Mucosa of stomach (tissue), 1 donor: ENCODE measurements around the gene PECR.

Experiments
- H3K27me3 ChIP-seq: one replicate; pipeline ENCODE4 v1.7.0; 2013; ENCODE audit warnings: mild to moderate bottlenecking, low read length; ENCODE audit not compliant: control insufficient read depth, insufficient read depth
- H3K36me3 ChIP-seq: one replicate; pipeline ENCODE4 v1.7.0; 2013; ENCODE audit warnings: low read length; ENCODE audit not compliant: control insufficient read depth, insufficient read depth
- H3K4me1 ChIP-seq: one replicate; pipeline ENCODE4 v1.7.0; 2013; ENCODE audit warnings: mild to moderate bottlenecking, low read length; ENCODE audit not compliant: control insufficient read depth, insufficient read depth
- H3K4me3 ChIP-seq: one replicate; pipeline ENCODE4 v1.7.0; 2013; ENCODE audit warnings: low read length
- H3K9ac ChIP-seq: one replicate; pipeline ENCODE4 v1.7.0; 2013; ENCODE audit warnings: mild to moderate bottlenecking, low read length, moderate library complexity
- H3K9me3 ChIP-seq: one replicate; pipeline ENCODE4 v1.7.0; 2013; ENCODE audit warnings: mild to moderate bottlenecking, low read length, moderate library complexity; ENCODE audit not compliant: control insufficient read depth
- donor health status: Pancreatic carcinoma.

The PECR gene

GRCh38 chr2:216034065-216034464, 47.5 kb downstream of the PECR start:
- no peak overlapping the region for H3K9ac ChIP-seq
- no peaks in the 10 kb centered on the region for H3K4me1 ChIP-seq
- H3K9me3 ChIP-seq, result no peaks in the 10 kb centered on the region
- H3K4me3 ChIP-seq, result no peak overlapping the region
- H3K27me3 ChIP-seq, result no peaks in the 10 kb centered on the region
- no peaks in the 10 kb centered on the region for H3K36me3 ChIP-seq

GRCh38 chr2:216033403-216033802, 48.2 kb downstream of the PECR start:
- Histone ChIP-seq H3K9me3 (no peaks in the 10 kb centered on the region), H3K27me3 (no peaks in the 10 kb centered on the region), H3K4me3 (no peak overlapping the region), H3K4me1 (no peaks in the 10 kb centered on the region), H3K36me3 (no peaks in the 10 kb centered on the region), H3K9ac (no peak overlapping the region)

DNA sequence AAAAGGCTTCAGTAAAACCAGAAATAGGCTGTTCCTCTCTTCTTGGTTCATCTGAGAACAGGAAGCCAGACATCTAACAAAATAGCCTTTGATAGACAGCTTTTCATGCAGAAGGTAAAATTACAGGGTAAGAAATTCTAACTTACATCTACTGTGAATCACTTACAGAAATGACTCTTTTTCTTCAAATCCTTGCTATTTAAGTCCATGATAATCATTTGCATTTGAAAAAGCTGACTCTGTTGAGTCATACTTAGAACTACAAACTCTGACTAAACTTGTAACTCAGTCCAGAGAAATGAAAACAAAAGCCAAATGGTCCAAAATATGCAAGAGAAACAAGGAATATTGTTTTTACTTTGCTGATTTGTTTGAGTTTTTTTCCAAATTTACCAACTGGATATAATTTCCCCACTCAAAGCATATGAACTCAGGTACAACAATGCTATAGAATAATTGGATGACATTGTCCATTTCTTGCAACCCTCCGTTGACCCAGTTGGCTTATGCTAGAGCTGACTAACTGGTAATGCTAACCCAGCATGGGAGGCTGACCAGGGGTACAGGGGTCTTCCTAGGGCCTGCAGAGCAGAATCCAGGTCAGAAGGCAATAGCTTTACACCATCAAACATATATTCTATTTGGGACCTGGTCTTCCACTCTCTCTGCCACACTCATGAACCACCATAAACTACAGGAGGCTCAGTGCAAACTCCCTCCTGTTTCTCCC, 49.5 kb downstream of the PECR start:
- no peaks in the 10 kb centered on the region for H3K36me3 ChIP-seq
- no peak overlapping the region for H3K9ac ChIP-seq

DNA sequence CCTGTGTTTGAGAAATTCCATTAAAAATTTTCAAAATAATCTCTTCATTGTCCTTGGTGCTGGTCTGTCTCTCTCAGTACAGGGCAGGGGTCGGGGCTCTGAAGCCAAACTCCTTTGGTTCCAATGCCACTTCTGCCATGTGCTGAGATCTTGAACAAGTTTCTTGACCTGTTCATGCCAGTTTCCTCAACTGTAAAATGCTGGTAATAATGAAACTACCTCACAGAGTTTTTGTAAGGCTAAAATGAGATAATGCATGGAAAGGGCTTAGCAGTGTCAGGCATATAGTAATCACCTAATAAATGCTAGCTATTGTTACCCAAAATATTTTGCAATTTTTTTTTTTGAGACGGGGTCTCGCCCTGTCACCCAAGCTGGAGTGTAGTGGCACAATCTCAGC, 51.4 kb downstream of the PECR start:
- Histone ChIP-seq H3K9ac (no peak overlapping the region), H3K36me3 (no peaks in the 10 kb centered on the region), H3K9me3 (no peaks in the 10 kb centered on the region), H3K27me3 (no peaks in the 10 kb centered on the region), H3K4me1 (no peaks in the 10 kb centered on the region), H3K4me3 (no peak overlapping the region)

More for the DNA sequence above, 49.5 kb downstream of the PECR start:
- no peaks in the 10 kb centered on the region for H3K27me3 ChIP-seq
- H3K9me3 ChIP-seq, result no peaks in the 10 kb centered on the region
- no peaks in the 10 kb centered on the region for H3K4me1 ChIP-seq
- H3K4me3 ChIP-seq, result no peak overlapping the region

DNA sequence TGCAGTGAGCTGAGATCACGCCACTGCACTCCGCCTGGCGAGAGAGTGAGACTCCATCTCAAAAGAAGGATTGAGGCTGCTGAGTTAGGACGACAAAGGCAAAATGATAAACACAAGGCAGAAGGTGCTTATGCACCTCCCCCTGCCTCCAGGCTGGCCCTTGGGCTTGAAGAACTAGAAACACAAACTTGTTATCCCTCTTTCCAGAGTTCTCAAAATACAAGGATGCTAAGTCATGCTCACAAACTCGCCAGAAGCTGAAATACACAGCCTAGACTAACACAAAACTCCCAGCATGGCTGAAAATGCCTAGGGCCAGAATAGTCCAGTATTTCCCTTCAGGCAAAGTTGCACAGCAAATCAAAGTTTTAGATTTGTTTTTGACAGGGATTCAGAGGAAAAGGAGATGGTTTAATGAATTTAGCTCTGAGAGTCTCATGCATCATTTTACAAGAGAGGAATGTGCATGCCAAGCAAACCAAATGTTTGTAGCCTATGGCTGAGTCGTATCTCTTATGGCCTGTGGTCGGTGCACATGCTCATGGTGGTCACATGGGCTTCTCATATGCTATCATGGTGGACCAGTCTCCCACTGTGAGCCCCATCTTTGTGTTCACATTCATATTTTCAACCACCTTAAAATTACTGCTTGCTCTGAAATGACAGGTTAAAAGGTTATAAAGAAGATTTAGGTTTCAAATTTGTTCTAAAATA, 52.0 kb downstream of the PECR start:
- no peak overlapping the region for H3K9ac ChIP-seq
- H3K4me1 ChIP-seq, result no peaks in the 10 kb centered on the region
- no peaks in the 10 kb centered on the region for H3K9me3 ChIP-seq
- no peak overlapping the region for H3K4me3 ChIP-seq
- no peaks in the 10 kb centered on the region for H3K36me3 ChIP-seq
- H3K27me3 ChIP-seq, result no peaks in the 10 kb centered on the region

DNA sequence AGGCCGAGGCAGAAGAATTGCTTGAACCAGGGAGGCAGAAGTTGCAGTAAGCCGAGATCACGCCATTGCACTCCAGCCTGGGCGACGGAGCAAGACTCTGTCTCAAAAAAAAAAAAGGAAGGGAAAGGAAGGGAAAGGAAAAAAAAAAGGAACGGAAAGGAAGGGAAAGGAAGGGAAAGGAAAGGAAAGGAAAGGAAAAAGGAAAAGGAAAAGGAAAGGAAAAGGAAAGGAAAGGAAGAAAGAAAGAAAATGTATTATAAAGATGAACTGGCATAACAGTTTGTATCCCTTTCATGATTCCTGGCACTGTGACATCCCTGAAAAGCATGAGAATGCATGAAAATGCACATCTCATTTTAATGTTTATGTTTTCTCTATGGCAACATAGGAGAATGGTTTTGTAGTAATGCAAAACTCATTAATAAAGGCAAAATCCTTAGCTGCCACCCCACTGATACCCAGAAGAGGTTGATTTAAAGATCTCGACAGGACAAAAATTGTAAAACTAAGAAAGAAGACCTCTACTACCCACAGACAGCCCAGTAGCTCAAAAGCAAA, 56.8 kb downstream of the PECR start:
- no peaks in the 10 kb centered on the region for H3K27me3 ChIP-seq
- no peaks in the 10 kb centered on the region for H3K9me3 ChIP-seq
- H3K36me3 ChIP-seq, result no peaks in the 10 kb centered on the region
- H3K4me1 ChIP-seq, result no peaks in the 10 kb centered on the region
- no peak overlapping the region for H3K4me3 ChIP-seq
- H3K9ac ChIP-seq, result no peak overlapping the region

GRCh38 chr2:216023055-216023648, 58.5 kb downstream of the PECR start:
- H3K27me3 ChIP-seq, result no peaks in the 10 kb centered on the region
- H3K9me3 ChIP-seq, result no peaks in the 10 kb centered on the region
- H3K4me1 ChIP-seq, result no peaks in the 10 kb centered on the region
- no peaks in the 10 kb centered on the region for H3K36me3 ChIP-seq
- H3K4me3 ChIP-seq, result no peak overlapping the region
- no peak overlapping the region for H3K9ac ChIP-seq

DNA sequence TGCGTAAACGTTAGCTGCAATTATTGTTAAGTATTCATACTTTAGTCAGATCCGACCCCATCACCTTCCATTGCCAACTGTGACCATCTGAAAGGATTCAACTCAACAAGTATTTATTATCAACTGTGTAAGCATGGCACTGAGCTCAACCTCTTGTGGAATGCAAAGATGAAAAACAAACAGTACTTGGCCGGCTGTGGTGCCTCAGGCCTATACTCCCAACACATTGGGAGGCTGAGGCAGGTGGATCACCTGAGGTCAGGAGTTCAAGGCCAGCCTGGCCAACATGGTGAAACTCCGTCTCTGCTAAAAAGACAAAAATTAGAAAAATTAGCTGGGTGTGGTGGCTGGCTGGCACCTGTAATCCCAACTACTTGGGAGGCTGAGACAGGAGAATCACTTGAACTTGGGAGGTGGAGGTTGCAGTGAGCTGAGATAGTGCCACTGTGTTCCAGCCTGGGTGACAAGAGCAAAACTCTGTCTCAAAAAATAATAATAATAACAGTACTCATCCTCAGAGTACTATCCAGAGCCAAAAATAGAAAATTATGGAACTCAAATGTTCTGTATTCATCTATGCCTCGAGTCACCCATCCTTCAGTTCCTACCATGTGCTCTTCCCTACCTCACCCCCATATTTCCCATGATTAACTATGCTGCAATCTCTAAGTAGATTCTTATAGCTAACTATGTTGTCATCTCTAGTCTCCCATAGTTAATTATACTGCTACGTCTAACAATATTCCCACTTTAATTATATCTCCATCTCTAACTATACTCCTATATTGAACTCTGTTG, 59.6 kb downstream of the PECR start:
- Histone ChIP-seq H3K9me3 (no peaks in the 10 kb centered on the region), H3K36me3 (no peaks in the 10 kb centered on the region), H3K9ac (no peak overlapping the region), H3K4me1 (no peaks in the 10 kb centered on the region), H3K27me3 (no peaks in the 10 kb centered on the region), H3K4me3 (no peak overlapping the region)

DNA sequence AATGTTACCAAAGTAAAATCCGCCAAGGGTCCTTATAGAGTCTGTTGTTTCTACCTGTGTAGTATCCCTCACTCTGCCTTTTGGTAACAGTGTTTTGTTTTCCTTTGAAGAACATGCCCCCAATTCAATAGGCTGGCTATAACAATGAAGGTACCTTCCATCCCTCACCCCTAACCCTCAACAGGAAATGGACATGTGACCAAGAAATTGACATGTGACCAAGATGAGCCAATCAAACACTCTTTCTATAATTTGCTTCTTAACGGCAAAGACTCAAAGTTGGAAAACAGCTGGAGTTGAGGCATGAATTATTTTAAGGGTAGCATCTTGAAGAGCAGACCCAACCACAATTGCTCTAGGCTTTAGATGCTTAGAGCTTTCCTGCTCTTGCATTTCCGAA, 62.9 kb downstream of the PECR start:
- H3K4me1 ChIP-seq, result no peaks in the 10 kb centered on the region
- no peak overlapping the region for H3K4me3 ChIP-seq
- no peaks in the 10 kb centered on the region for H3K9me3 ChIP-seq
- no peaks in the 10 kb centered on the region for H3K27me3 ChIP-seq
- no peak overlapping the region for H3K9ac ChIP-seq
- H3K36me3 ChIP-seq, result no peaks in the 10 kb centered on the region

DNA sequence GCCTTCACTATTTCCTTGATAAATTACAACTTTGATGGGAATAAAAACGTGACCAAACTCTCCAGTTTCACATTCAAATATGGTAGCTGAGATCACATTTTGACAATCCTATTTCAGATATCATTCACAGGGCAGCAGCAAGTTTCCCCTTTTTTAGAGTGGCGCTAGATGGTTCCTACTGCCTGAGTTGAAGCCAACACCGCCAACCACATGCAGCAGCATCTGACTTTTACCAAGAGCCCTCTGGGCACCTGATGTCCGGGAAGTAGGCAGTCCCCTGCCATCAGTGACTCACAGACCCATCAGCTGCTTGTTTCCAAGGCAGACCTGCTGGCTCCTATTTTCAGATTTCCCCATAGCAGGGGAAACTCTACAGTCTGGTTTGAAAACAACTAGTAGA, 64.2 kb downstream of the PECR start:
- no peaks in the 10 kb centered on the region for H3K9me3 ChIP-seq
- H3K9ac ChIP-seq, result no peak overlapping the region
- no peaks in the 10 kb centered on the region for H3K4me1 ChIP-seq
- no peaks in the 10 kb centered on the region for H3K27me3 ChIP-seq
- no peak overlapping the region for H3K4me3 ChIP-seq
- no peaks in the 10 kb centered on the region for H3K36me3 ChIP-seq

- Histone ChIP-seq H3K27me3 (no peaks in the 10 kb centered on the region), H3K36me3 (no peaks in the 10 kb centered on the region), H3K9ac (no peak overlapping the region), H3K9me3 (no peaks in the 10 kb centered on the region), H3K4me3 (no peak overlapping the region), H3K4me1 (no peaks in the 10 kb centered on the region)
Observed at GRCh38 chr2:216016581-216016980, 65.0 kb downstream of the PECR start.
